ENCODE data around the gene IQSEC1. TPM values are rescaled to one million over a fixed set of nuclear protein-coding genes. Genes with fewer than 3 reads are reported as not detected.
"Not testable (repeated sequence)": the region's sequence is repeated elsewhere in the genome, so short reads cannot be mapped to it uniquely, and the experiment has no call there.

IQSEC1 gene
- polyA plus RNA-seq, 3 donors, result 29.8 to 35.8 (median 35.5) TPM

DNA sequence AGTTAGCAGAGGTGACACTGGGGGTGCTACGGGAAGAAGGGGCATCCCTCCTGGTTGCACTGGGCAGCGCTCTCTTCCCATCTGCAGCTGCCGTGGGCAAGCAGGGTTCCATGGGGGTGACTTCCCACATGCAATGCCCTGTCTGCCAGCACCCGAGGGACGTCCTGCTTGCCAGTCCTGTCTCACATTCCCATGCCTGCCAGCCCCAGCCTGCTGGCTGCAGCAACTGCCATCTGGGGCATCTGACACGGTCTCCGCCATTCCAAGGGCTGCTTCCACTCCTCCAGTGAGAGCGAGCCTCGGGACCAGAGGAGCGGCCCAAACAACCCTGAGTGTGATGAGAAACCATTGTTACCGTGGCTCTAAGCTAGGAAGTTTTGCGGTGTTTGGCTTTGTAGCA lies 186.5 kb downstream of the IQSEC1 start:
- DNase-seq (ENCODE audit: extremely low read depth in 1 of 11, low read depth in 9 of 11, low spot score in 4 of 11), result no peak

DNA sequence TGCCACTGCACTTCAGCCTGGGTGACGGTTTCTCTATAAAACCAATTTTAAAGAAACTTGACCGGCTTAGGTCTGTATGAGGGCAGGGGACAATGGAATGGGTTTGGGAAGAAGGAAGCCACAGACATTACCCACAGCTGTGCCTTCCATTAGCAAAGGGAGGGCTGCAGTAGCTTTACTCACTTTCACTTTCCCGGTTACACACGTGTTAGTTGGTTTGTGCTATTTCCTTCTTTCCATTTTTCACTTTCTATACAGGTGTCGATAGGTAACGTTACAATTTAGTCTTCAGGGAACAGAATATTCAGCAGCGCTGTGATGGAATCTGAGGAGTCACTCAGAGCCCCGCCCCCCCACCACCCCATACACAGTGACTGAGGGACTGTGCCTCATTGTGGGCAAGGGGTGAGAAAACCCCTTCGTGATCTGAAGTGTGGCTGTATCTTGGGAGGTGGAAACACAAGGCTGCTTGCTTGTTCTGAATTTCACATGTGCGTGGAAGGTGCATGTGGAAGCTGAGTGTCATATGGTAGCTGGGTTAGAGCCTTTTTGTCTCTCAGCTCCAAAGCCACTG lies 187.0 kb downstream of the IQSEC1 start:
- DNase-seq (ENCODE audit: extremely low read depth in 1 of 11, low read depth in 9 of 11, low spot score in 4 of 11), result no peak

DNA sequence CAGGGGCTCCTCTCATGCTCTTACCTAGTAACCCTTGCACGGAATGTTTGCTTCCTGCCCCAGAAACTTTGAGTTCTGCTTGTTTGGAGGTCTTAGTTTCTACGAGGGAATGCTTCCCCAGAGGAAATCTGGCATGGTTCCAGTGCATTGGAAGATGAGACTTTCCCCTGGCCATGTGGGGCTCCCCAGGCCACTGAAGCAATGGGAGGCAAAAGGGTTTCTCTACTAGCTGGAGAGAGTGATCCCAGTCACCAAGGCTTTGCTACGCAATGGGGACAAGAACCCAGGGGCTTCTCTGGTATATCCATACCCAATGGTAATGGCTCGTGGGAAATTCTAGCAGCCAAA lies 187.7 kb downstream of the IQSEC1 start:
- DNase-seq (ENCODE audit: extremely low read depth in 1 of 11, low read depth in 9 of 11, low spot score in 4 of 11), result no peak

DNA sequence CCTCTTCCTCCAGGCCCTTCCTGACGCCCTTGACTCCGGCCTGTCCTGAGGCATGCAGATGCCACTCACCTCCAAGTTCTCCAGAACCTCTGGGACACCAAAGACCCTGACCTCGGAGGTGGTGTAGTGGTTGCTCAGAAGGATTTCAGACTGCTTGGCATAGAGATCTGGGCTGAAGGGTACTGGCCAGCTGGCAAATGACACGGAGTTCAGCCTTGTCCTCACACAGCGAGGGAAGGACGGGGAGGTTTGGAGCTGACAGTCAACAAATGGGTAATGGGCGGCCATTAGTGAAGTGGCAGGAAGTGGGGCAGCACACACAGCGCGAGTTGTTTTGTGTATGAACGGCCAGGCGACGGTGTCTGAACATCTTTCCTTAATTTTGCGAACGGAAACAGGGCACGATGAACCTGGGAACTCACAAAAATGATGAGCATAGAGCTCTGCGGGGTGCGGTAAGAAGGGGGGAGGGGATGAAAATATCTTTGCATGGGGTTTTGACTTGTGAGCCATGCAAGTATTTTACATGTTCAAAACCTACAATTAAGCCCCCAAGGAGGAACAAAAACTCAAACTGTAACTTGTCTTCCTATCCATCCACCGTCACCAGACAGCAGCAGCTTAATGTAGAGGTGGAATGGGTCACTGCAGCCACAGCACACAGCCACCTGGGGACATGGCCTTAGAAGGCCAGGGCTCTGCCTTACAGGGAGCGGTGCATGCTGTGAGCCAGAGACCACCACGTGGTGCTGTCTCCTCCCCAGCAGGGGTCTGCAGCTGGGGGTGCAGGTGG lies 188.2 kb downstream of the IQSEC1 start:
- DNase-seq (ENCODE audit: extremely low read depth in 1 of 11, low read depth in 9 of 11, low spot score in 4 of 11), result no peak

DNA sequence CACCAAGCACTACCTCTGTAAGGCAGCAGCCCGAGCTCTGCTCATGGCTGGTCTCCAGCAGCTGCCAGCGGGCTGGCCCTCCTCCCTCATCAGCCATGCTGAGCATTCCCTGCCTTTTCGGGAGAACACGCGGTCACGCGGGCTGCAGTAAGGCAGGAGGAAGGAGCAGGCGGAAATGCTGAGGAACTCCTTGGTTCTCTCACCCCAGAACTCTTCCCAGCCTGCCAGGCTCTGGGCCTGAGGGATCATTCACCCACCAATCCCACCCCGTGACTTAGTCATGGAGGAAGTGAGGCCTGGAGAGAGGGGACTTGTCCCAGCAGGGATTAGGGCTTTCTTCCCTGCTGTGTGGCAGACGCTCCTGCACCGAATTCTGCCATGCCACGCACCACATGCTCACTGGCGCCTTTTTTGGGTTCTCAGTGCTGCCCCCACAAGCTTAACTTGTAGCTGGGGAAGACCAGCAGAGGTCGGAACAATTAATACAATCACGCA lies 189.0 kb downstream of the IQSEC1 start:
- no peak for DNase-seq (ENCODE audit: extremely low read depth in 1 of 11, low read depth in 9 of 11, low spot score in 4 of 11)

DNA sequence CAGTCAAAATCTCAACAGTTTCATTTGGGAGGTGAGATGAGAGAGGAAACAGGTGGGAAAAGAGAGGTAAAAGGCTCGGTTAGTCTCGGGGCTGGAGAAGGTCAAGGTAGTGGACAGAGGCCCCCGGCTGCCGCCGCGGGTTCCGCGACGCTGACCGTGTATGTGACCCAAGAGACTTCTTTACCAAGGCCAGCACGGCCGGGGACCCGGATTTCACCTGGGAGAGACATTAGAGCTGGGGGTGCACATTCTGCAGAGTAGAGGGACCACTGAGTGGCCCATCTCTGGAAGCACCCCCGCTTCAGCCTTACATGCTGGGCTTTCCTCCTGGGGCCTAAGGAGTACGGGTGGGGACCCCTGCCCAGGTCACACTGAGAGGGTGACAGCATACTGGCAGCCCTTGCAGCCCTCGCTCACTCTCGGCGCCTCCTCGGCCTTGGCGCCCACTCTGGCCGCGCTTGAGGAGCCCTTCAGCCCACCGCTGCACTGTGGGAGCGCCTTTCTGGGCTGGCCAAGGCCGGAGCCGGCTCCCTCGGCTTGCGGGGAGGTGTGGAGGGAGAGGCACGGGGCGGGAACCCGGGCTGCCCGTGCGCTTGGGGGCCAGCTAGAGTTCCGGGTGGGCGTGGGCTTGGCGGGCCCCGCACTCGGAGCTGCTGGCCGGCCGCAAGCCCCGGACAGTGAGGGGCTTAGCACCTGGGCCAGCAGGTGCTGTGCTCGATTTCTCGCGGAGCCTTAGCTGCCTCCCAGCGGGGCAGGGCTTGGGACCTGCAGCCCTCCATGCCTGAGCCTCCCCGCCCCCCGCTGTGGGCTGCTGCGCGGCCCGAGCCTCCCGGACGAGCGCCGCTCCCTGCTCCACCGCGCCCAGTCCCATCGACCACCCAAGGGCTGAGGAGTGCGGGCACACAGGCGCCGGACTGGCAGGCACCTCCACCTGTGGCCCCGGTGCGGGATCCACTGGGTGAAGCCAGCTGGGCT lies 190.6 kb downstream of the IQSEC1 start:
- DNase-seq (ENCODE audit: extremely low read depth in 1 of 11, low read depth in 9 of 11, low spot score in 4 of 11), result no peak

DNA sequence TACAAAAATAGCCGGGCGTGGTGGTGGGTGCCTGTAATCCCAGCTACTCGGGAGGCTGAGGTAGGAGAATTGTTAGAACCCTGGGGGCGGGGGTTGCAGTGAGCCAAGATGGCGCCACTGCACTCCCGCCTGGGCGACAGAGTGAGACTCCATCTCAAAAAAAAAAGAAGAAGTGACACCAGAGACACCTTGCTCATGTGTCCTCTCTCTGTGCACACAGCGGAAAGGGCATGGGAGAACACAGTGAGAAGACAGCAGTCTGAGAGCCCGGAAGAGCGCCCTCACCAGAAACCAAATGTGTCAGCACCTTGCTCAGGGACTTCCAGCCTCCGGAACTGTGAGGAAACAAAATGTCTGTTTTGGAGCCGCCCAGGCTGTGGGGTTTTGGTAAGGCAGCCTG lies 191.4 kb downstream of the IQSEC1 start:
- DNase-seq (ENCODE audit: extremely low read depth in 1 of 11, low read depth in 9 of 11, low spot score in 4 of 11), result not testable (repeated sequence)

DNA sequence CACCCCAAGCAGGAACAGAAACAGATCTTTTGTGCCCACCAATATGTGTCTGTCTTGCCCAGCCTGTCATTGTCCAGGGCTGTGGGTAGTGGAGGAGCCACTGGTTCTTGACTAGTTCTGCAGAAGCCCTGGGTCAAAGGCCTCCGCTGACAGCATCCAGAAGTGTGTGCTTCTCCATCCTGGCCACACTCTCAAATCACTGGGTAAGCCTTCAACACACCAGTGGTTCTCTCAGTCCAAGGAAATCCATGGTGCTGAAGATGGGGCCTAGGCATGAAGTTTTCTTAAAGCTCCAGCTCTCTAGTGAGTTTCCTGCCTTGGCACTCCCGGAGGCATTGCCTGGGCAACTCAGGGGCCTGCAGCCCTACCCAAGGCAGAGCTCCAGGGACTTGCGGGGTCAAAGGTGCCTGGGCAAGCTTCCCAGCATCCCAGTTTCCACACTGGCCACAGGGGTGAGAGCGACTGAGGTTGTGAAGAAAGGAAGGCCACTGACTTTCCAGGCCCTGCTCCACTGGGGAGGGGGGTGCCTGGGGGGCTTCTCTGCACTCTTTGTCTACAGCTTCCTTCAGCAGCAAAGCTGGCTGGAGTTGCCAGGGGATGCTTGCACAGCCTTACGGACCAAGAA lies 193.9 kb downstream of the IQSEC1 start:
- DNase-seq (ENCODE audit: extremely low read depth in 1 of 11, low read depth in 9 of 11, low spot score in 4 of 11), result no peak

DNA sequence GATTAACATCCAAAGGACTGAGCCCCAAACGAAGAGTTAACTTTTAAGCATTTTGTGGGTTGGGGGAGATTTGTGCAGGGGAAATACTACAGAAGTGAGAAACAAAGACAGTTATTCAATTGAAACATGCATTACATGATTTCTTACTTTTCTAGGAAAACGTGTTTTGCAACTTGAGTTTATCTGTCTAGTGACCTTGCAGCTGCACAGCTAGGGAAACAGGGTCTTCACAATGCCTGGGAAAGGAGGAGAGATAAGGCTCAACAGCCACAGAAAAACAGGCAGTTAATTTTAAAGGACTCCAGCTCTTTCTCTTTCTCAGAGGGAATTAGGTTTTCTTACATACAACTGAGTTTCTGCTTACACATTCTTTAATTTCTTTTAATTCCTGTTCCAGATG lies 194.5 kb downstream of the IQSEC1 start:
- not testable (repeated sequence) for DNase-seq (ENCODE audit: extremely low read depth in 1 of 11, low read depth in 9 of 11, low spot score in 4 of 11)

DNA sequence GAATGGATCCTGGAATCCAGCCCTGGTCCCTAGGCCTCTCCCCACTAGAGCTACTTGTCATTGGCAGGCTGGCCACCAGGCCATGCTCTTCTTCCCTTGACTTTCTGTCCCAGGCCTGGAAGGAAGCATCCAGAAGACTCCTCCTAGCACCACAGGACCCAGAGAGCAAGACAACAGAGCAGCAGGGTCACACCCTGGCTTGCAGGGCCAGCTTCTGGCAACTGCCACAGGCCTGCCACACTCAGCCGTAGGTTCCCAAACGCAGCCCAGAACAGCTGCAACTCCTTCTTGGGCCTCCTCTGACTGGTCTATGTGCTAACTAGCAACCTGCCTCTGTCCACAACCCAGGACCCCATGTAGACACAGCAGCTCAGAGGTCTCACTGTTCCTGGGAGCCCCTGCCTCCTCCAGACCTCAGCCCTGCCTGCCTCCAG lies 195.1 kb downstream of the IQSEC1 start:
- no peak for DNase-seq (ENCODE audit: extremely low read depth in 1 of 11, low read depth in 9 of 11, low spot score in 4 of 11)

DNA sequence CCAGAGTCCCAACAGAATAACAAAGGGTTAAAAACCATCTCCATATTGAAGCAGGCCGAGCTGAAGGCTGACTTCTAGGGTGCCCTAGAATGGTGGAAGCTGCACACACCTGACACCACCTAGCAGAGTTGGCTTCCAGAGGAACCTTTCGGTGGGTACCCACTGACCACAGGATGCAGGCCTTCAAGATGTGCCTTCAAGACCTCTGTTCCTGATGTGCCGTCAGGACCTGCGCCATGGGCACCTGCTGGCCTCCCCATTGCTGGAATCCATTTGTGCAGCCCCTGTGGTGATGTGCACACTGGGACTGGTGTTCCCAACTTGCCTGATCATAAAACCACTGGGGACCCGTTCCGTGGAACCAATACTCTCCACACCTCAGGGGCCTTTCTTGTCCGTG lies 196.2 kb downstream of the IQSEC1 start:
- no peak for DNase-seq (ENCODE audit: extremely low read depth in 1 of 11, low read depth in 9 of 11, low spot score in 4 of 11)

DNA sequence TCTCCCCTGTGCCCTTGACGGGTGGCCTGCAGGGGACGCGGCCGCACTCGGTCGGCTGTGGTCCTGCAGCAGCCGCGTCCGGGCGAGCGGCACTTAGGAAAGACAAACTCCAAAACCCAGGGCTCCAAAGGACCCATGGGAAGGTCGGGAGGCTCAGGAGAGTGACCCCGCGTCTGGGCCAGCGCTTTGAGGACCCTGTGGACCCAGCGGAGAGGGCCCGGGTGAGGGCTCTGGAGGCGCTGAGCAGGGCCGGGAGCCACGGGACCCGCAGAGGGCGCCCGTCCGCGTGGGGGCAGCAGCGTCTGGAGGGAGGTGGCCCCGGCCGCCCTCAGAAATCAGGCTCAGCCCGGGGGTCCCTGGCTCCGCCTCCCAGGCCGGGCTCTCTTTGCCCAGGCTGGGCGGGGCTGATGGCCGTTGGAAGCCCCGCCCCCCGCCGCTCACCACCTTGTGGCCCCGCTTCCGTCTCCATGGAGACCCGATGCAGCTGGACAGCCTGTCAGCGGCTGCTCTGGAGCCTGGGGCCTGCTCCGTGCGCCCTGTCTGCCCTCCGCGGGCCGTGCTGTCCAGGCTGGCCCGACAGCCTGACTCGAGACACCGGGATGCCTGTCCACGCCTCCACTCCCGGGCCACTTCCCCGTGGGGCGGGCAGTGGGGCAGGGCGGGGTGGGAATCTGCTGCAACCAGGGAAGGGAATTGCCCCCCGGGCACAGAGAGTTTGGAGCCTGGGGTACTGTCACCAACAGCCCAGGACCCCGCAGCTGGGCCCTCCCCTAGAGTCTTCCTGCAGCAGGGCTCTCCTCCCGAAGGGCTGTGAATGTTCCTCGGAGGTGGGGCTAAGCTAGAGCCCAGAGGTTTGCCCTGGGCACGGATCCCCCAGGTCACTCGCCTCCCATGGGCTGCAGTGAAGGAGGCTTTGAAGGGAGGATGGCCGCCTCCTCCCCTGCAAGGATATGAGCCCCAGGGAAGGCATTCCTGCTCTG lies 197.1 kb downstream of the IQSEC1 start:
- peak in 3 of 11 donors; percentile 33 to 50 (median 41) for DNase-seq (ENCODE audit: extremely low read depth in 1 of 11, low read depth in 9 of 11, low spot score in 4 of 11)

DNA sequence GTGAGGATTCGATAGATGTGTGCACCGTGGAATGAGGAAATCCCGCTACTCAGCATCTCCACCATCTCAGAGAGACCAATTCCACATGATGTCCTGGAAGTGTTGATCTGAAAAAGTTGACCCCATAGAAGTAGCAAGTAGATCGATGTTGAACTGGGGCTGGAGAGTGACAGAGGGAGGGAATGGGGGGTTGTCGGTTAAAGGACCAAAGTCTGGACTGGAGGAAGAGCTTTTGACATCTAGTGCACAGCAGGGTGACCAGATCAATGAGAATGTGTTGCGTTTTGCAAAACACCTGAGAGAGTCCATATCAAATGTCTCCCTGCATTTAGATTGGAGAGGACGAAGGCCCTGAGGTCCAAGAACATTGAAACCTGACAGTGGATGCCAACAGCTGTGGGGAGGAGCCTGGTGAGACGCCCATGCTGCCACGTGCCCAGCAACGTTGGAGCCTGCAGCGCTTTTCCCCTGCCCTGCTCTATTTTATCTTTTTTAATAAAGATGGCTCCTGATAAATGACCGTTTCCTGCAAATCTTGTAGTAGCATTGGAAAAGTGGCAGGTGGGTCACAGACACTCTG lies 201.7 kb downstream of the IQSEC1 start:
- DNase-seq (ENCODE audit: extremely low read depth in 1 of 11, low read depth in 9 of 11, low spot score in 4 of 11), result no peak

DNA sequence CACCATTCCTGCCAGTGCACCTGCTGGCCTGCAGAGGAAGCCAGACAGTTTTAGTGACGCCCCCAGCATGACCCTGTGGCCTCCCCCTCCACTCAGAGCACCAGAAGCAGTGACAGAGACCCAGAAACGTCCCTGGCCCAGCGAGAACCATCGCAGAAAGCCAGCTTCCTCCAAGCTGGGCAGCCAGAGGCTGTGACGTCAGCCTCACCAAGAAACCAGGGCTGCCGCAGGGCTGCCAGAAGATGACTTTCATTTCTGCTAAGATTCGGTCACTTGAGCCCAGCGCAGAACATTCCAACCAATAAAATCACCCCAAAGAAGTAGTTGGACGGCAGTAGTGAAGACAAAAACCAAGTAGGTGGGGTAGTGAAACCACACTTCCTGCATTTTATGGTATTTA lies 202.3 kb downstream of the IQSEC1 start:
- no peak for DNase-seq (ENCODE audit: extremely low read depth in 1 of 11, low read depth in 9 of 11, low spot score in 4 of 11)

DNA sequence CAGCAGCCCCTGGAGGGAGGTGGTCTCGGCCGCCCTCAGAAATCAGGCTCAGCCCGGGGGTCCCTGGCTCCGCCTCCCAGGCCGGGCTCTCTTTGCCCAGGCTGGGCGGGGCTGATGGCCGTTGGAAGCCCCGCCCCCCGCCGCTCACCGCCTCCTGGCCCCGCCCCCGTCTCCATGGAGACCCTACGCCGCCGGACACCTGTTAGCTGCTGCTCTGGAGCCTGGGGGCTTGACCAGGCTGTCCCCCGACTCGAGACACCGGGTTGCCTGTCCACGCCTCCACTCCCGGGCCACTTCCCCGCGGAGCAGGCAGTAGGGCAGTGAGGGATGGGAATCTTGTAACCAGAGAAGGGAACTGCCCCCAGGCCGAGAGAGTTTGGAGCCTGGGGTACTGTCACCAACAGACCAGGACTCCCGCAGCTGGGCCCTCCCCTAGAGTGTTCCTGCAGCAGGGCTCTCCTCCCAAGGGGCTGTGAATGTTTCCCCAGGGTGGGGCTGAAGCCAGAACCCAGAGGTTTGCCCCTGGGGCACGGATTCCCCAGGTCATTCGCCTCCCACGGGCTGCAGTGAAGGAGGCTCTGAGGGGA lies 204.1 kb downstream of the IQSEC1 start:
- peak in 2 of 11 donors; percentile 23 to 48 for DNase-seq (ENCODE audit: extremely low read depth in 1 of 11, low read depth in 9 of 11, low spot score in 4 of 11)

DNA sequence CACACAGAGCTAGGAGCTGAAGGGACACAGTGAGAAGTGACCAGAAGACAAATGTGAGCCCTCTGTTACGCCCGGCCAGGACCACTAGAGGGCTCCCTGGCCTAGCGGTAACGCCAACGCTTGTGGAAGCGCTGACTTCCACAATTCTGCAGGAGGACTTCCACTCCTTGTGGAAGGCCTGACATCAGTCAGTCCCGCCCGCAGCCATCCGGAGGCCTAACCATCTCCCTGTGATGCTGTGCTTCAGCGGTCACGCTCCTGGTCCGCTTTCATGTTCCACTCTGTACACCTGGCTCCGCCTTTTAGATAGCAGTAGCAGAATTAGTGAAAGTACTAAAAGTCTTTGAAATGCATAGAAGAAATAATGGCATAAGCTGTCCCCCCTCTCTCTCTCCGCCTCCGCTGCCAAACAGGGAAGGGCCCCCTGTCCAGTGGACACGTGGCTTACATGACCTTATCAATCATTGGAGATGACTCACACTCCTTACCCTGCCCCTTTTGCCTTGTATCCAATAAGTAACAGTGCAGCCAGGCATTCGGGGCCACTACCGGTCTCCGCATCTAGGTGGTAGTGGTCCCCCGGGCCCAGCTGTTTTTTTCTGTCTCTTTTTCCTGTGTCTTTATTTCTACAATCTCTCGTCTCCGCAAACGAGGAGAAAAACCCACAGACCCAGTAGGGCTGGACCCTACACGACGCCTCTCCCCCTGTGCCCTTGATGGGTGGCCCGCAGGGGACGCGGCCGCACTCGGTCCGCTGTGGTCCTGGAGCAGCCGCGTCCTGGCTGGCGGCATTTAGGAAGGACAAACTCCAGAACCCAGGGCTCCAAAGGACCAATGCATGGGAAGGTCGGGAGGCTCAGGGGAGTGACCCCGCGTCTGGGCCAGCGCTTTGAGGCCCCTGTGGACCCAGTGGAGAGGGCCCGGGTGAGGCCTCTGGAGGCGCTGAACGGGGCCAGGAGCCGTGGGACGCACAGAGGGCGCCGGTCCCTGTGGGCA lies 204.9 kb downstream of the IQSEC1 start:
- peak in 10 of 11 donors; percentile 56 to 84 (median 76) for DNase-seq (ENCODE audit: extremely low read depth in 1 of 11, low read depth in 9 of 11, low spot score in 4 of 11)

Data from renal cortex interstitium (tissue), 11 donors.